B cell (primary cell): ENCODE measurements around the gene LIF. TPM values are rescaled to one million over a fixed set of nuclear protein-coding genes. Genes with fewer than 3 reads are reported as not detected.

Experiments used
- ATAC-seq: fragments of 200-7000 bp; cut with Tn5 transposase; one replicate; pipeline ENCODE4 v1.10.0; 2021; ENCODE audit warnings: low read depth, mild to moderate bottlenecking, moderate number of reproducible peaks, moderate library complexity
- CTCF ChIA-PET: fragments of 350-600 bp; sonication (Branson Sonifier 250); formaldehyde crosslinking; loops from one replicate; lab custom pipeline; 2021; ENCODE audit warnings: antibody characterized with exemption, inconsistent platforms; lab: Charles Lee
- POLR2A ChIA-PET: fragments of 350-600 bp; sonication (Branson Sonifier 250); formaldehyde crosslinking; loops from one replicate; lab custom pipeline; 2021; ENCODE audit warnings: antibody characterized with exemption; lab: Charles Lee
- DNase-seq: peaks from one replicate; pipeline ENCODE4 v3.0.0; 2013
- H2AFZ ChIP-seq: 2 replicates; pipeline ENCODE4 v1.6.1; 2012; ENCODE audit warnings: mild to moderate bottlenecking, low read depth, low read length; ENCODE audit not compliant: insufficient read depth, poor library complexity, severe bottlenecking
- H3K27ac ChIP-seq, 2 donors: 1 replicate in 1 of 2; 2 replicates in 1 of 2; pipeline ENCODE4 v1.5.1; 2012 to 2013; ENCODE audit warnings: low read length in 2 of 2, mild to moderate bottlenecking in 2 of 2, moderate library complexity in 1 of 2
- H3K27me3 ChIP-seq, 4 experiments: fragments of 200-600 bp in 1 of 4; sonication (generic) in 1 of 4; replicated peaks in 1 of 4; 1 replicate in 2 of 4; 2 replicates in 2 of 4; pipeline versions ENCODE4 v1.6.1 to v1.7.0; 2013 to 2016; ENCODE audit warnings: low read length in 3 of 4, mild to moderate bottlenecking in 2 of 4, mixed read lengths in 1 of 4, moderate library complexity in 1 of 4; ENCODE audit not compliant: insufficient read depth in 4 of 4, control insufficient read depth in 3 of 4; ENCODE audit errors: control extremely low read depth in 1 of 4
- H3K36me3 ChIP-seq, 2 experiments: replicated peaks in 1 of 2; 1 replicate in 1 of 2; 2 replicates in 1 of 2; pipeline versions ENCODE4 v1.6.1 to v1.7.1; 2013; ENCODE audit warnings: low read length in 1 of 2; ENCODE audit not compliant: insufficient read depth in 2 of 2, control insufficient read depth in 1 of 2; ENCODE audit errors: control extremely low read depth in 1 of 2, extremely low read depth in 1 of 2
- H3K4me1 ChIP-seq, 2 donors: fragments of 200-600 bp in 1 of 2; sonication (generic) in 1 of 2; 1 replicate in 1 of 2; 2 replicates in 1 of 2; pipeline versions ENCODE4 v1.5.1 to v1.6.1; 2013 to 2017; ENCODE audit warnings: low read length in 2 of 2; ENCODE audit not compliant: control insufficient read depth in 2 of 2, insufficient read depth in 2 of 2
- H3K4me2 ChIP-seq: replicated peaks from 2 replicates; pipeline ENCODE3; 2012; ENCODE audit warnings: mild to moderate bottlenecking, low read depth, low read length; ENCODE audit not compliant: poor library complexity, severe bottlenecking
- H3K4me3 ChIP-seq, 5 experiments: fragments of 200-600 bp in 1 of 5; sonication (generic) in 1 of 5; 1 replicate in 3 of 5; 2 replicates in 2 of 5; pipeline versions ENCODE4 v1.5.1 to v1.7.0; 2011 to 2016; ENCODE audit warnings: low read length in 4 of 5, mild to moderate bottlenecking in 4 of 5, low read depth in 2 of 5, control low read depth in 1 of 5, moderate library complexity in 1 of 5; ENCODE audit not compliant: insufficient read depth in 1 of 5; ENCODE audit errors: control extremely low read depth in 1 of 5, extremely low read depth in 1 of 5
- H3K79me2 ChIP-seq: fragments of 200-600 bp; sonication (generic); one replicate; pipeline ENCODE4 v1.6.0; 2016; ENCODE audit warnings: low read length; ENCODE audit not compliant: control insufficient read depth, insufficient read depth
- H3K9ac ChIP-seq: fragments of 200-600 bp; sonication (generic); 2 replicates; pipeline ENCODE4 v1.6.1; 2017; ENCODE audit warnings: mild to moderate bottlenecking, low read length, moderate library complexity
- H3K9me3 ChIP-seq, 3 donors: one replicate each; pipeline versions ENCODE4 v1.6.1 to v1.7.1; 2013; ENCODE audit warnings: low read length in 2 of 3; ENCODE audit not compliant: control insufficient read depth in 2 of 3, insufficient read depth in 1 of 3; ENCODE audit errors: control extremely low read depth in 1 of 3
- H4K20me1 ChIP-seq: 2 replicates; pipeline ENCODE4 v1.6.0; 2012; ENCODE audit warnings: mild to moderate bottlenecking, low read length; ENCODE audit not compliant: insufficient read depth, control insufficient read depth, poor library complexity, severe bottlenecking
- H3K27ac Mint-ChIP-seq: one replicate; pipeline ENCODE4 v1.8.0; 2021; ENCODE audit warnings: mixed read lengths
- H3K27me3 Mint-ChIP-seq: one replicate; pipeline ENCODE4 v1.8.0; 2021; ENCODE audit warnings: mixed read lengths
- H3K4me1 Mint-ChIP-seq: one replicate; pipeline ENCODE4 v1.8.0; 2021; ENCODE audit warnings: mixed read lengths
- H3K4me3 Mint-ChIP-seq: one replicate; pipeline ENCODE4 v1.8.0; 2021; ENCODE audit warnings: mixed read lengths
- H3K9me3 Mint-ChIP-seq: one replicate; pipeline ENCODE4 v1.8.0; 2022; ENCODE audit warnings: mixed read lengths; ENCODE audit not compliant: insufficient read depth
- EZH2 ChIP-seq: IDR thresholded peaks from 2 replicates; pipeline ENCODE4 v1.6.1; 2012; ENCODE audit warnings: borderline replicate concordance, low read depth, mild to moderate bottlenecking, moderate library complexity, low read length; ENCODE audit not compliant: insufficient read depth, poor library complexity, severe bottlenecking
- WGBS: methylation state at CpG from one replicate; pipeline ENCODE4 v1.1.5; 2013; ENCODE audit warnings: missing lambda C conversion rate; ENCODE audit not compliant: insufficient coverage; 5-methylcytosine and 5-hydroxymethylcytosine counted together
- intact Hi-C: fragments of 100-400 bp; cut with micrococcal nuclease; formaldehyde crosslinking; loops from one replicate; pipeline ENCODE4 v1.10.0; 2022
- polyA plus RNA-seq: library from polyadenylated mRNA; depleted of rRNA; stranded (reverse); fragments of >200 nt; gene quantifications from 2 replicates; pipeline ENCODE4 v1.2.3, GENCODE V29; 2012
- total RNA-seq, 2 donors: library from RNA; stranded (reverse); fragments of 120-200 nt in 1 of 2; gene quantifications; 1 replicate in 1 of 2; 2 replicates in 1 of 2; pipeline versions ENCODE4 v1.2.3 to v1.2.4, GENCODE V29; 2013 to 2022
- TF ChIP-seq, protein P1 (sequence below): fragments of 200-600 bp; IDR thresholded peaks from one replicate; pipeline ENCODE4 v1.8.0; 2022; ENCODE audit warnings: antibody characterized with exemption, mild to moderate bottlenecking

Gene LIF
- total and polyA plus RNA-seq, 2 donors (not counting 1 experiment from before 2014, with no cell fraction given) = 0.47 TPM; not detected in 1

DNA sequence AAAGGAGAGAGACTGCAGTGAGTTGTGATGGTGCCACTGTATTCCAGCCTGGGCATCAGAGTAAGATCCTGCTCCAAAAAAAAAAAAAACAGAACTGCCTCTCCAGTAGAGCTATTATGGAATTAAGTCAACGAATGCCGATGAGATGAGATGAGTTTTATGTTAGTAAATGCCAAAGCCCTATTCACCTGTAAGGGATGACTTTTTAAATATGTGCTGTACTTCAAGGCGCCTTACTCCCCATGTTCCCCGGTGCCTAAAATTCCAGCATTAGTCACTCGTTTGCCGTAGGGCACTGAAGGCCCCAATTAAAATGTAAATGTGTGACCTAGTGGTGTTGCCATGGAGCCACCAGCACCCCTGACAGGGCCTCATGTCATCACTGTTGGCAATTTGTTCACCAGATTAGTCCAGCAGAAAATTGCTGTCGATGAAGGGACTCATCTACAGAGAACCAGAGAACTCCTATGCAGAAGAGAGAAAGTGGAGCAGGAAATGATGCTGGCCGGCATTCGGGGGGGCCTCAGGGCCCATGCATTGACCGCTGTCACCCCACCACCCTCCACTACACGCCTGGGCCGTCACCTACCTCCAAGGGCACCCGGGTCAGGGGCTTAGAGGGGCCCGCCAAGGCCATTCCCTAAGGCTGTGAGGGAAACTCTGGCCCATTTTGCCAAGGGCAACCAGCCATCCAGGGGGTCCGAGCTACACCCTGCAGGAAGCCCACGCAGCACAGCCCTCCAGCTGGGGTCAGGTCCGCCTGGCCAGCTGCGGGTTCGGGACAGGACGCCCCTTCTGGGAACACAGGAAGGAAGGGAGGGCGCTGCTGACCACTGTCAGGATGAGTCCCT is 17.8 kb downstream of the LIF start:
- Mint-ChIP-seq H3K4me1 (no peaks in the 10 kb centered on the region), H3K27me3 (peaks cover 4% of the 10 kb centered on the region), H3K27ac (no peak overlapping the region), H3K4me3 (no peak overlapping the region), H3K9me3 (no peaks in the 10 kb centered on the region)
- peaks cover 0 to 4% (median 0%) of the 10 kb centered on the region in 4 experiments for H3K27me3 ChIP-seq
- H4K20me1 ChIP-seq = no peaks in the 10 kb centered on the region
- H3K79me2 ChIP-seq = no peaks in the 10 kb centered on the region
- no peak overlapping the region for H3K9ac ChIP-seq
- no peak overlapping the region for H3K4me3 ChIP-seq
- ChIA-PET POLR2A (no interaction called here), CTCF (no interaction called here)
- 85% methylated on average over 14 of the region's 21 CpGs for WGBS
- no peak overlapping the region for H3K4me2 ChIP-seq
- ATAC-seq (no peak), DNase-seq (no peak)
- no peaks in the 10 kb centered on the region for H3K9me3 ChIP-seq
- peaks cover 8 to 13% of the 10 kb centered on the region in 2 donors for H3K4me1 ChIP-seq
- no peak for TF ChIP-seq EZH2
- TF ChIP-seq, protein P1, sequence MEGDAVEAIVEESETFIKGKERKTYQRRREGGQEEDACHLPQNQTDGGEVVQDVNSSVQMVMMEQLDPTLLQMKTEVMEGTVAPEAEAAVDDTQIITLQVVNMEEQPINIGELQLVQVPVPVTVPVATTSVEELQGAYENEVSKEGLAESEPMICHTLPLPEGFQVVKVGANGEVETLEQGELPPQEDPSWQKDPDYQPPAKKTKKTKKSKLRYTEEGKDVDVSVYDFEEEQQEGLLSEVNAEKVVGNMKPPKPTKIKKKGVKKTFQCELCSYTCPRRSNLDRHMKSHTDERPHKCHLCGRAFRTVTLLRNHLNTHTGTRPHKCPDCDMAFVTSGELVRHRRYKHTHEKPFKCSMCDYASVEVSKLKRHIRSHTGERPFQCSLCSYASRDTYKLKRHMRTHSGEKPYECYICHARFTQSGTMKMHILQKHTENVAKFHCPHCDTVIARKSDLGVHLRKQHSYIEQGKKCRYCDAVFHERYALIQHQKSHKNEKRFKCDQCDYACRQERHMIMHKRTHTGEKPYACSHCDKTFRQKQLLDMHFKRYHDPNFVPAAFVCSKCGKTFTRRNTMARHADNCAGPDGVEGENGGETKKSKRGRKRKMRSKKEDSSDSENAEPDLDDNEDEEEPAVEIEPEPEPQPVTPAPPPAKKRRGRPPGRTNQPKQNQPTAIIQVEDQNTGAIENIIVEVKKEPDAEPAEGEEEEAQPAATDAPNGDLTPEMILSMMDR = no peak
- intact Hi-C loops = no loop called here
- no peaks in the 10 kb centered on the region for H3K36me3 ChIP-seq
- no peak overlapping the region for H2AFZ ChIP-seq
- no peak overlapping the region for H3K27ac ChIP-seq
